Keratinocyte (primary cell): ENCODE results near the gene ITSN1.

Experiments used
- EZH2 ChIP-seq: IDR thresholded peaks from one replicate; pipeline ENCODE4 v1.6.1; 2012; ENCODE audit warnings: inconsistent platforms, mild to moderate bottlenecking, low read length, moderate library complexity
- TF ChIP-seq, protein P1 (sequence below), 3 experiments: IDR thresholded peaks in 1 of 3; conservative IDR thresholded peaks in 1 of 3; optimal IDR thresholded peaks in 1 of 3; 2 replicates in 2 of 3; 3 replicates in 1 of 3; pipeline versions ENCODE3 to v1.5.1; 2011; ENCODE audit warnings: low read length in 3 of 3, mild to moderate bottlenecking in 3 of 3, moderate library complexity in 2 of 3, control low read depth in 1 of 3, inconsistent platforms in 1 of 3; ENCODE audit not compliant: insufficient read depth in 2 of 3; ENCODE audit errors: extremely low read depth in 1 of 3

GRCh38 chr21:33937146-33937545 is 294.8 kb downstream of the ITSN1 start:
- TF ChIP-seq, protein P1, sequence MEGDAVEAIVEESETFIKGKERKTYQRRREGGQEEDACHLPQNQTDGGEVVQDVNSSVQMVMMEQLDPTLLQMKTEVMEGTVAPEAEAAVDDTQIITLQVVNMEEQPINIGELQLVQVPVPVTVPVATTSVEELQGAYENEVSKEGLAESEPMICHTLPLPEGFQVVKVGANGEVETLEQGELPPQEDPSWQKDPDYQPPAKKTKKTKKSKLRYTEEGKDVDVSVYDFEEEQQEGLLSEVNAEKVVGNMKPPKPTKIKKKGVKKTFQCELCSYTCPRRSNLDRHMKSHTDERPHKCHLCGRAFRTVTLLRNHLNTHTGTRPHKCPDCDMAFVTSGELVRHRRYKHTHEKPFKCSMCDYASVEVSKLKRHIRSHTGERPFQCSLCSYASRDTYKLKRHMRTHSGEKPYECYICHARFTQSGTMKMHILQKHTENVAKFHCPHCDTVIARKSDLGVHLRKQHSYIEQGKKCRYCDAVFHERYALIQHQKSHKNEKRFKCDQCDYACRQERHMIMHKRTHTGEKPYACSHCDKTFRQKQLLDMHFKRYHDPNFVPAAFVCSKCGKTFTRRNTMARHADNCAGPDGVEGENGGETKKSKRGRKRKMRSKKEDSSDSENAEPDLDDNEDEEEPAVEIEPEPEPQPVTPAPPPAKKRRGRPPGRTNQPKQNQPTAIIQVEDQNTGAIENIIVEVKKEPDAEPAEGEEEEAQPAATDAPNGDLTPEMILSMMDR (optimal IDR thresholded peaks at IDR 0.05 in 1 of 3, IDR thresholded peaks at IDR 0.05 in 1 of 3, conservative IDR thresholded peaks at IDR 0.05 in 1 of 3; ENCODE audit: extremely low read depth in 1 of 3, insufficient read depth in 2 of 3, low read length in 3 of 3), result no peak
- no peak for TF ChIP-seq EZH2
